Stimulated activated CD8-positive, alpha-beta memory T cell treated with anti-CD3 and anti-CD28 coated beads, Interleukin-7, amount 100 ng/mL, for 48 hours (primary cell): ENCODE data around the gene CADM1.

ENCODE experiments used
- DNase-seq, 2 donors: peaks; one replicate each; pipeline ENCODE4 v3.0.0-alpha.2; 2020; ENCODE audit warnings: low read depth in 1 of 2; ENCODE audit errors: extremely low read depth in 1 of 2

Gene CADM1

GRCh38 chr11:115220423-115220822, 283.8 kb downstream of the CADM1 start:
- no peak for DNase-seq

GRCh38 chr11:115219376-115219775, 284.8 kb downstream of the CADM1 start:
- no peak for DNase-seq

GRCh38 chr11:115217726-115218311, 286.4 kb downstream of the CADM1 start:
- no peak for DNase-seq

- no peak for DNase-seq
These were observed 288.3 kb downstream of the CADM1 start for GRCh38 chr11:115215694-115216617.

- DNase-seq, result no peak
These were observed 289.5 kb downstream of the CADM1 start for GRCh38 chr11:115214644-115215234.

- DNase-seq, result no peak
These were observed 291.2 kb downstream of the CADM1 start for GRCh38 chr11:115213007-115213406.

GRCh38 chr11:115208808-115209259, 295.4 kb downstream of the CADM1 start:
- DNase-seq, result no peak

GRCh38 chr11:115207916-115208315, 296.3 kb downstream of the CADM1 start:
- no peak for DNase-seq

GRCh38 chr11:115207166-115207591, 297.0 kb downstream of the CADM1 start:
- DNase-seq, result no peak

- no peak for DNase-seq
These were observed 297.7 kb downstream of the CADM1 start for GRCh38 chr11:115206365-115207022.

- DNase-seq, result no peak
These were observed 301.2 kb downstream of the CADM1 start for GRCh38 chr11:115202900-115203552.

GRCh38 chr11:115202074-115202473, 302.1 kb downstream of the CADM1 start:
- DNase-seq, result no peak

- no peak for DNase-seq
These were observed 303.0 kb downstream of the CADM1 start for GRCh38 chr11:115201111-115201792.

GRCh38 chr11:115199481-115200069, 304.6 kb downstream of the CADM1 start:
- no peak for DNase-seq

GRCh38 chr11:115198321-115198741, 305.9 kb downstream of the CADM1 start:
- DNase-seq, result no peak

GRCh38 chr11:115197433-115197832, 306.8 kb downstream of the CADM1 start:
- DNase-seq, result no peak

GRCh38 chr11:115197031-115197430, 307.2 kb downstream of the CADM1 start:
- no peak for DNase-seq

GRCh38 chr11:115194802-115195110, 309.5 kb downstream of the CADM1 start:
- no peak for DNase-seq

GRCh38 chr11:115193914-115194801, 310.1 kb downstream of the CADM1 start:
- no peak for DNase-seq
